NB4 (cell line): ENCODE results near the gene DCC.

ENCODE experiments used
- CTCF ChIP-seq: IDR thresholded peaks from one replicate; pipeline ENCODE4 v1.5.1; 2012; ENCODE audit warnings: low read depth, low read length
- MYC ChIP-seq: IDR thresholded peaks from 2 replicates; pipeline ENCODE4 v1.6.1; 2011; ENCODE audit warnings: low read depth, low read length
- POLR2A ChIP-seq: IDR thresholded peaks from 2 replicates; pipeline ENCODE4 v1.6.1; 2011; ENCODE audit warnings: mild to moderate bottlenecking; ENCODE audit not compliant: insufficient read length; ENCODE audit errors: extremely low read depth
- TF ChIP-seq, protein P1 (sequence below): IDR thresholded peaks from 2 replicates; pipeline ENCODE4 v1.6.1; 2011; ENCODE audit warnings: low read depth, low read length

DNA sequence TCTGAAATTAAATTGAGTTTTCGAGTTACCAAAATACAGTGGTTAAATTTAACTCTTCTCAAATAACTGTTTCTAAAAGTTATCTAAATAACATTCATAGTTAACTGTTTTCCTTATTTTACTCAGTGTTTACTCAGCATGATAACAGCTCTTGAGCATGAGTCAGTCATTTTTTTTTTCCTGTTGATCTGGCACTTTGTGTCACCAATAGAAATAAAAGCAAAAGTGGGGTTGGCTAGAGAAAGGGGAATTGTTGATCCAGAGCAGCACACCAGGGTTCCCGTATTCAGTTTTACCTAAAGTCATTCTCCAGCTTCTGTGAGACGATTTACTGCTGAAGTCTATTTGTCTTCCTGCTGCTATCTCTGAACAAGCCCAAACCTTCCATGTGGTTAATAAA is 851.6 kb downstream of the DCC start:
- TF ChIP-seq CTCF, result no peak
- no peak for TF ChIP-seq POLR2A
- no peak for TF ChIP-seq MYC
- TF ChIP-seq, protein P1, sequence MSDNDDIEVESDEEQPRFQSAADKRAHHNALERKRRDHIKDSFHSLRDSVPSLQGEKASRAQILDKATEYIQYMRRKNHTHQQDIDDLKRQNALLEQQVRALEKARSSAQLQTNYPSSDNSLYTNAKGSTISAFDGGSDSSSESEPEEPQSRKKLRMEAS, result no peak
